ENCODE results near the gene HKDC1. TPM values are rescaled to one million over a fixed set of nuclear protein-coding genes. Genes with fewer than 3 reads are reported as not detected.

HKDC1 gene
- total and polyA plus RNA-seq, 2 donors (not counting 1 experiment from before 2014, with no cell fraction given), result 0.01 TPM; not detected in 1

DNA sequence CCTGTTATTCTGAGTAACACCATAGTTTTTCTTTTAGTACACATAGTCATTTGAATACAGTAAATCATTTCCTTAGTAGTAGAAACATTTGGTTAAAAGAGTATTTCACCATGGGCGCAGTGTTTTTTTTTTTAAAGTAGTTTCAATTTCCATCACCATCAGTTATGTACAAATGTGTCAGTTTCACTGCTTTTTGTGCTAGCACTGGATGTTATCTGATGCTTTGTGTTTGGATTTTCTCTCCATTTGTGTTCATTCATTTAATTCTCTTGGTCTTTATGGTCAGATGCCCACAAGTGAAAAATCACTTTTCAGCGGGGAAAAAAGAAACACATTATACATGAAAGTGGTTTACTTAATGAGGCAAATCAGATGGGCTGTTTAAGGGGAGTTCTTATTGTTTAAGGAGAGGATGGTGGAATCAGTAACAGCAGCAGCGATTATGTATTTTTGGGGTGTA lies 42.2 kb downstream of the HKDC1 start:
- no peak overlapping the region for H3K4me2 ChIP-seq (replicated peaks; ENCODE audit: low read depth, low read length, poor library complexity, severe bottlenecking)
- H3K27ac Mint-ChIP-seq, result no peak overlapping the region
- CTCF ChIA-PET, result no interaction called here

DNA sequence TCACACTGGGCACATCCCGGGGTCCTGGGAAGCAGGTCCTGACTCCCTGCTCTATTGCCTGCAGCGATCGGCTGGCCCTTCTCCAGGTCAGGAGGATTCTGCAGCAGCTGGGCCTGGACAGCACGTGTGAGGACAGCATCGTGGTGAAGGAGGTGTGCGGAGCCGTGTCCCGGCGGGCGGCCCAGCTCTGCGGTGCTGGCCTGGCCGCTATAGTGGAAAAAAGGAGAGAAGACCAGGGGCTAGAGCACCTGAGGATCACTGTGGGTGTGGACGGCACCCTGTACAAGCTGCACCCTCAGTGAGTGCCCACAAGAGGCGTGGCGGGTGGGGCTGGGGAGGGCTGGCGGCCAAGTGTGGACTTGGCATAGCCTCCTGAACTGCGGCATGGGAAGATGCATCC lies 45.4 kb downstream of the HKDC1 start:
- no peaks in the 10 kb centered on the region for H3K36me3 ChIP-seq (replicated peaks in 1 of 2; ENCODE audit: control extremely low read depth in 1 of 2, control insufficient read depth in 1 of 2, extremely low read depth in 1 of 2, insufficient read depth in 2 of 2, low read length in 1 of 2)
- WGBS (ENCODE audit: insufficient coverage), result 91% methylated on average over 11 of the region's 17 CpGs
- no peaks in the 10 kb centered on the region for H4K20me1 ChIP-seq (ENCODE audit: control insufficient read depth, insufficient read depth, low read length, poor library complexity, severe bottlenecking)
- H3K79me2 ChIP-seq (ENCODE audit: control insufficient read depth, insufficient read depth, low read length), result no peaks in the 10 kb centered on the region
- H3K27ac ChIP-seq (ENCODE audit: low read length in 2 of 2), result no peak overlapping the region
- no peaks in the 10 kb centered on the region for H3K9me3 ChIP-seq (ENCODE audit: control extremely low read depth in 1 of 3, control insufficient read depth in 2 of 3, insufficient read depth in 1 of 3, low read length in 2 of 3)
- peaks cover 0 to 5% (median 1%) of the 10 kb centered on the region in 4 experiments for H3K27me3 ChIP-seq (replicated peaks in 1 of 4; ENCODE audit: control extremely low read depth in 1 of 4, control insufficient read depth in 3 of 4, insufficient read depth in 4 of 4, low read length in 3 of 4)
- CTCF ChIA-PET, result no interaction called here
- no peak overlapping the region for H3K4me2 ChIP-seq (replicated peaks; ENCODE audit: low read depth, low read length, poor library complexity, severe bottlenecking)
- Mint-ChIP-seq H3K9me3 (ENCODE audit: insufficient read depth) (no peaks in the 10 kb centered on the region), H3K4me1 (peaks cover 3% of the 10 kb centered on the region), H3K4me3 (no peak overlapping the region), H3K27ac (no peak overlapping the region), H3K27me3 (peaks cover 17% of the 10 kb centered on the region)
- no peak for TF ChIP-seq EZH2 (IDR thresholded peaks at IDR 0.05; ENCODE audit: borderline replicate concordance, insufficient read depth, low read depth, low read length, poor library complexity, severe bottlenecking)
- TF ChIP-seq, protein P1, sequence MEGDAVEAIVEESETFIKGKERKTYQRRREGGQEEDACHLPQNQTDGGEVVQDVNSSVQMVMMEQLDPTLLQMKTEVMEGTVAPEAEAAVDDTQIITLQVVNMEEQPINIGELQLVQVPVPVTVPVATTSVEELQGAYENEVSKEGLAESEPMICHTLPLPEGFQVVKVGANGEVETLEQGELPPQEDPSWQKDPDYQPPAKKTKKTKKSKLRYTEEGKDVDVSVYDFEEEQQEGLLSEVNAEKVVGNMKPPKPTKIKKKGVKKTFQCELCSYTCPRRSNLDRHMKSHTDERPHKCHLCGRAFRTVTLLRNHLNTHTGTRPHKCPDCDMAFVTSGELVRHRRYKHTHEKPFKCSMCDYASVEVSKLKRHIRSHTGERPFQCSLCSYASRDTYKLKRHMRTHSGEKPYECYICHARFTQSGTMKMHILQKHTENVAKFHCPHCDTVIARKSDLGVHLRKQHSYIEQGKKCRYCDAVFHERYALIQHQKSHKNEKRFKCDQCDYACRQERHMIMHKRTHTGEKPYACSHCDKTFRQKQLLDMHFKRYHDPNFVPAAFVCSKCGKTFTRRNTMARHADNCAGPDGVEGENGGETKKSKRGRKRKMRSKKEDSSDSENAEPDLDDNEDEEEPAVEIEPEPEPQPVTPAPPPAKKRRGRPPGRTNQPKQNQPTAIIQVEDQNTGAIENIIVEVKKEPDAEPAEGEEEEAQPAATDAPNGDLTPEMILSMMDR (IDR thresholded peaks at IDR 0.05), result no peak
- H3K4me1 ChIP-seq (ENCODE audit: control insufficient read depth in 2 of 2, insufficient read depth in 2 of 2, low read length in 2 of 2), result no peaks in the 10 kb centered on the region
- H3K9ac ChIP-seq (ENCODE audit: low read length), result no peak overlapping the region
- POLR2A ChIA-PET, result no interaction called here
- DNase-seq, result no peak
- intact Hi-C loops (cut with micrococcal nuclease), result no loop called here
- no peak for ATAC-seq (ENCODE audit: low read depth)
- no peak overlapping the region for H2AFZ ChIP-seq (ENCODE audit: insufficient read depth, low read depth, low read length, poor library complexity, severe bottlenecking)
- H3K4me3 ChIP-seq (ENCODE audit: control extremely low read depth in 1 of 5, extremely low read depth in 1 of 5, insufficient read depth in 1 of 5, low read depth in 2 of 5, low read length in 4 of 5), result no peak overlapping the region

More for the DNA sequence above, 42.2 kb downstream of the HKDC1 start:
- ATAC-seq (ENCODE audit: low read depth) (no peak), DNase-seq (no peak)
- POLR2A ChIA-PET, result no interaction called here
- H3K4me1 ChIP-seq (ENCODE audit: control insufficient read depth in 2 of 2, insufficient read depth in 2 of 2, low read length in 2 of 2), result no peaks in the 10 kb centered on the region
- H4K20me1 ChIP-seq (ENCODE audit: control insufficient read depth, insufficient read depth, low read length, poor library complexity, severe bottlenecking), result no peaks in the 10 kb centered on the region
- TF ChIP-seq, protein P1 (IDR thresholded peaks at IDR 0.05), result no peak
- H3K4me3 Mint-ChIP-seq, result no peak overlapping the region
- H3K36me3 ChIP-seq (replicated peaks in 1 of 2; ENCODE audit: control extremely low read depth in 1 of 2, control insufficient read depth in 1 of 2, extremely low read depth in 1 of 2, insufficient read depth in 2 of 2, low read length in 1 of 2), result no peaks in the 10 kb centered on the region
- H3K27ac ChIP-seq (ENCODE audit: low read length in 2 of 2), result no peak overlapping the region
- peaks cover 7% of the 10 kb centered on the region for H3K27me3 Mint-ChIP-seq
- no peak overlapping the region for H2AFZ ChIP-seq (ENCODE audit: insufficient read depth, low read depth, low read length, poor library complexity, severe bottlenecking)
- H3K4me3 ChIP-seq (ENCODE audit: control extremely low read depth in 1 of 5, extremely low read depth in 1 of 5, insufficient read depth in 1 of 5, low read depth in 2 of 5, low read length in 4 of 5), result no peak overlapping the region
- WGBS (ENCODE audit: insufficient coverage), result no CpG with 5 or more reads among the region's 3 CpGs
- intact Hi-C loops (cut with micrococcal nuclease), result no loop called here
- peaks cover 4% of the 10 kb centered on the region for H3K9me3 Mint-ChIP-seq (ENCODE audit: insufficient read depth)
- H3K9ac ChIP-seq (ENCODE audit: low read length), result no peak overlapping the region
- no peaks in the 10 kb centered on the region for H3K79me2 ChIP-seq (ENCODE audit: control insufficient read depth, insufficient read depth, low read length)
- H3K27me3 ChIP-seq (replicated peaks in 1 of 4; ENCODE audit: control extremely low read depth in 1 of 4, control insufficient read depth in 3 of 4, insufficient read depth in 4 of 4, low read length in 3 of 4), result no peaks in the 10 kb centered on the region
- peaks cover 0 to 7% (median 3%) of the 10 kb centered on the region in 3 donors for H3K9me3 ChIP-seq (ENCODE audit: control extremely low read depth in 1 of 3, control insufficient read depth in 2 of 3, insufficient read depth in 1 of 3, low read length in 2 of 3)
- H3K4me1 Mint-ChIP-seq, result peaks cover 3% of the 10 kb centered on the region
